ENCODE results near the gene SNCAIP.

Gene SNCAIP

DNA sequence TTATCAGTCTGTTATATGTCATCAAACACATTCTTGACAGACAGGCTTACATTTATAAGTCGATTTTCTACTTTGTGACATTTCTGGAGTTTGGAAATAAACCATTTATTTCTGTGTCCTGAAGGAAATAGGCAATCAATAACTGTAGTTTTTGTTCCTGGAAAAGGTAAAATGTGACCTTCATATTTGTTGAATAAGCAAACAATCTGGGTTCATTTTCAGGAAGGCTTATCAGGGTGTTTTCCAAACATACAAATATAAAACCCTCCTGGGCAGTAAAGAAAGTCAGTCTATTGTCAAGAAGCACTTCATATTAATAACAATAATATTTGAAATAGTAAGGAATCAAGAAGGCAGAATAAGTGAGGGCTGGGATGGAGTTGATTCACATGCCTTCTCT, 195.0 kb downstream of the SNCAIP start:
- TF ChIP-seq, protein P1, sequence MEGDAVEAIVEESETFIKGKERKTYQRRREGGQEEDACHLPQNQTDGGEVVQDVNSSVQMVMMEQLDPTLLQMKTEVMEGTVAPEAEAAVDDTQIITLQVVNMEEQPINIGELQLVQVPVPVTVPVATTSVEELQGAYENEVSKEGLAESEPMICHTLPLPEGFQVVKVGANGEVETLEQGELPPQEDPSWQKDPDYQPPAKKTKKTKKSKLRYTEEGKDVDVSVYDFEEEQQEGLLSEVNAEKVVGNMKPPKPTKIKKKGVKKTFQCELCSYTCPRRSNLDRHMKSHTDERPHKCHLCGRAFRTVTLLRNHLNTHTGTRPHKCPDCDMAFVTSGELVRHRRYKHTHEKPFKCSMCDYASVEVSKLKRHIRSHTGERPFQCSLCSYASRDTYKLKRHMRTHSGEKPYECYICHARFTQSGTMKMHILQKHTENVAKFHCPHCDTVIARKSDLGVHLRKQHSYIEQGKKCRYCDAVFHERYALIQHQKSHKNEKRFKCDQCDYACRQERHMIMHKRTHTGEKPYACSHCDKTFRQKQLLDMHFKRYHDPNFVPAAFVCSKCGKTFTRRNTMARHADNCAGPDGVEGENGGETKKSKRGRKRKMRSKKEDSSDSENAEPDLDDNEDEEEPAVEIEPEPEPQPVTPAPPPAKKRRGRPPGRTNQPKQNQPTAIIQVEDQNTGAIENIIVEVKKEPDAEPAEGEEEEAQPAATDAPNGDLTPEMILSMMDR (IDR thresholded peaks at IDR 0.05; ENCODE audit: low read depth, low read length, missing control alignments), result no peak
- H3K4me3 ChIP-seq (ENCODE audit: low read depth, low read length), result no peak overlapping the region
- DNase-seq (ENCODE audit: low read depth), result no peak

DNA sequence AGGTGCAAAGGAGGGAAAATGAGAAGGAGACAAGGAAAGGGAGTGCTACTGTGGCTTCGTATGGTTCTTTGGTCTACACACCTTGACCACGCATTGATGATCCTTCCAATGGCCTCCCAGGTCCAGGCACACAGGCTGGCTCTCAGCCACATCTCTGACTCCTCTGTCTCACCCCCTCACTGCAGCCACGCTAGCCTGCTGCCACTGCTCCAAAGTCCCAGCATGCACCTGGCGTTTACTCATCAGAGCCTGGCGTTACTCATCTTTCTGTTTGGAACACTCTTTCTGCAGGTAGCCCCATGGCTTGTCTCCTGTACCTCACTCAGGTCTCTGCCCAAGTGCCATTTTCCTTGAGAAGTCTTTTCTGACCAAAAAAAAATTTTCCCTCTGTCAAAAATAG, 195.5 kb downstream of the SNCAIP start:
- TF ChIP-seq, protein P1 (IDR thresholded peaks at IDR 0.05; ENCODE audit: low read depth, low read length, missing control alignments), result no peak
- H3K4me3 ChIP-seq (ENCODE audit: low read depth, low read length), result no peak overlapping the region
- DNase-seq (ENCODE audit: low read depth), result no peak

DNA sequence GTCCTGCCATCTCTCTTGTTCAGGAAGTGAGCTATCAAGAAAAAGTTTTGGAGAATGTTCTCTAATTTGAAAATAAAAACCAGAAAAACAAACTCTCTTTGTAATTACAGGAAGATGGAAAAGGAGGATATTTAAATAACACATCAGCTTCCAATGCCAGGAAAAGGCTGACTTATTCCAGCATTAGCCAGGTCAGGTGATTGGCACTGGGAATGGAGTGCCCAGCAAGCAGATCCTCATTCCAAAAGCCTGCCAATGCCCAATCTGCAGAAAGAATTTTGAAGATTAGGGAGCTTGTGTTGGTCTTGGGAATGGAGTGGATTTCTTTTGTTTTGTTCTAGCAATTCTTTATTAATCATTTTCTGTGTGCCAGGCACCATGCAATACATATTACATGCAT, 196.6 kb downstream of the SNCAIP start:
- TF ChIP-seq, protein P1 (IDR thresholded peaks at IDR 0.05; ENCODE audit: low read depth, low read length, missing control alignments), result no peak

More for the DNA sequence above, 196.6 kb downstream of the SNCAIP start:
- no peak overlapping the region for H3K4me3 ChIP-seq (ENCODE audit: low read depth, low read length)
- DNase-seq (ENCODE audit: low read depth), result no peak
